GM19193 (cell line): ENCODE measurements around the gene SLC8A1.

Experiments
- POLR2A ChIP-seq: IDR thresholded peaks from 4 replicates; pipeline ENCODE4 v1.6.1; 2011; ENCODE audit not compliant: insufficient read depth, insufficient read length; ENCODE audit errors: extremely low read depth

SLC8A1 gene

DNA sequence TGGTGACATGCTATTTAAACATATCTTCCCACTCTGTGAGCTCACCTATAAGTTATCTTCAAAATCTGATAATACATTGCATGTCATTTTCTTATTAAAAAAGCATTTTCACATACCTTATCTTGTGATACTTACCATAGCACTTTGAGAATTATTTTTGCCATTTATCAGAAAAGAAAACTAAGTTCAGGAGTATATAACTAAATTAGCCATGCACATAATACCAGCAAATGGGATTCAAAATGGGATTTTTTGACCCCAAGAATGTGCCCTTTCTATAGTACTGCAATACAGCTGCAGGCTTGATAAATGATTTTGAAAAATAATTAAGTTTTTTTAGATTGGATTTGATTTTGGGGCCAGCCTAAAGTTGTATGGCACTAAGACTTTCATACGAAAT is 41.2 kb downstream of the SLC8A1 start:
- TF ChIP-seq POLR2A, result no peak

DNA sequence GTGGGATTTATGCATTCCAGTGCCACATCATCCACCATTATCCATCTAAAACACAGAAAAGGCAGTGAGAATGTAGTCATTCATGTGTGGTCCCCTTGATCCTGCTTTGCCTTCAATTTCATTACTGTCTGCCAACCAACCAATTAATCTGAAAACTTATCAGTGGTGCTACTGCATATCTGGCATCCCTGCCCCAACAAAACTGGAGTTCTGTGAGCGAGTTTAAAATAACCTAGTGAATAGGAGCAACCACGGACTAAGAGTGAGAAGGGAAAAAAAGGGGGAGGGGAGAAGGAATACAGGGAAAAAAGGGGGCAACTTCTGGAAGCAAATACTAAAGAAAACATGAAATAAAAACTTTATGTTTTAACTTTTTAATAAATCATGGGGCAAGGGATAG is 42.2 kb downstream of the SLC8A1 start:
- no peak for TF ChIP-seq POLR2A

DNA sequence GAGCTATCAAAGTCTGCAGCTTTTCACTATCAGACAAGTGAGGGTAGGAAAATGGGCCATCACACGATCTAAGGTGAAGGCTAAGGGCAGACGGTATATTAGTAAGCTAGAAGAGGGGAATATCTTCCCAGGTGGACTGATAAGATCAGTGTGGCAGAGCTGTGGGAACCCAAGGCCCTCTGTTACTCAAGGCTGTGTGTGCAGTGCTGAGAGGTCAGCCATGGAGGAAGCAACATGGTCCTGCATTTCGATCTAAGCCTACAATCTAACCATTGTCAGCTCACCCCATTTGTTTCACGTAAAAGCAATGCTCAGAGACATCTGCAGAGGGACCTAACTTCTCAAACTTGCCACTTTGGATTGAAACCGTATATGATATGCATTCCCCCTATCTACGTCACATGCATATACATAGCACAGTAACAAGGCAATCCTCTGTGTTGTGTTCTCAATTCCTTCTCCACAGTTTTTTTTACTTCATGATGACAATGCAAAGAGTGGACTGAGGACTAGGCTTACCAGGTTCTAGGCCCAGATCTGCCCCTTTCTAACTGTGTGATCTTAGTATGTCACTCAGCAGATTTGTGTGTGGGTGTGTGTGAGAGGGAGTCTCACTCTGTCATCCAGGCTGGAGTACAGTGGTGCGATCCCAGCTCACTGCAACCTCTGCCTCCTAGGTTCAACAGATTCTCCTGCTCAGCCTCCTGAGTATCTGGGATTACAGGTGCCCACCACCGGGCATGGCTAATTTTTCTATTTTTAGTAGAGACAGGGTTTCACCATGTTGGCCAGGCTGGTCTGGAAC is 45.2 kb downstream of the SLC8A1 start:
- TF ChIP-seq POLR2A, result no peak

DNA sequence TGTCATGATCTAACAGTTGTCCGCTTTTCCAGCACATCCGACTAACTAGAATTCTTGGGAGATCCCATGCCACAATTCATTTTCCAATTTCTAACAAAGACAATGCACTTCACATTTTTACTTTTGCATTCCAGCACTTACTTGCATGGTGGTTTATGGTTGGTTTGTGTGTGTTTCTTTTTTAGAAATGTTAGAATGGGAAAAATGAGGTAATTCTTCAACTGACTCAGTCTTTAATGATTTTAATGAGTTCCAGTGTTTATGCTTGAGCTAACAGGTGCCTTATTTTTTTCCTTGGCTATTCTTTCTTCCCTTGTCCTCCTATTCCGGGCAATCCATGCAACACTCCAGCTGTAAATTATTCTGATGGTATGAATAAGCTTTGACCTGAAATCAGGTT is 46.4 kb downstream of the SLC8A1 start:
- no peak for TF ChIP-seq POLR2A

DNA sequence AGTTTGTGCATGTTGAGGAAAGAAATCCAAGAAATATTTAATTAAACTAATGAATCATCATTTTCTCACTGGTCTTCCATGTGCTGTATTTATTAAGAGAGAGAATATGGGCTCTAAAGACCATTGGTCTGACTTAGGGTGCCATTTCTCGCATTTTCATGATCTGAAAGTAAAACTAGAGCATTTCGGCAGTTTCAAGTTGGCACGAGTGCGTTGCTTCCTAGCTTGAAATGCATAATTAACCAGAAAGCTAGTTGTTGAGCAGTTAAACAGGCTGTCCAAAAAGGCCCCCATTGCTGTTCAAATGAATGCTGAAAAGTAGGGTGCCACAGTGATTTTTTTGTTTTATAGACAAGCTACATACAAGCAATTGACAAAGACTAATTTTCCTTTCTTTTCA is 47.4 kb downstream of the SLC8A1 start:
- TF ChIP-seq POLR2A, result no peak

DNA sequence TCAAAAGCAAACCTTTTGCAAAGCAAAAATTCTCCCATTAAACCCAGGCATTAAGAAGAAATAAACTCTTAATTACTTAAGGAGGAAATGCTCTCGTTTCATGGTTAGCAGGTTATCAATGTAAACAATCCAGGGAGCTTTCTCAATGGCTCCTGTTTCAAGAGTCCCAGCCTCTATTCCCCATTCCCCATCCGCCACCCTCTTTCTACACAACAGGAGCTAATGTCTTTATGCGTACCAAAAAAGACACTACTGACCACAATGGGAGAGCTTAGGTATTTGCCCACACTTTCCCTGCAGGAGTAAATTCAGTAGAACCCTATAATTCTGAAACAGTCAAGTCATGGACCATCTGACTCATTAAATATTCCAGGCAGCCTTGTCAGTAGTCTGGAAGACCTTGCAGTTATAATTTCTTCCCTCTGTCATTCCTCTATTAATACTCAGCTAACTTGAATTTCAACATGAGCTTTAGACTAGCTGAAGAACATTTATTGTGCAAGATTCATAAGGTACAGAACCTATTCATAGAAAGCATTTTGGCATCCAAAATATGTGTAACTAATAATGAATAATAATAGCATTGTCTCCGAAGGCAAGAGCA is 48.6 kb downstream of the SLC8A1 start:
- TF ChIP-seq POLR2A, result no peak

DNA sequence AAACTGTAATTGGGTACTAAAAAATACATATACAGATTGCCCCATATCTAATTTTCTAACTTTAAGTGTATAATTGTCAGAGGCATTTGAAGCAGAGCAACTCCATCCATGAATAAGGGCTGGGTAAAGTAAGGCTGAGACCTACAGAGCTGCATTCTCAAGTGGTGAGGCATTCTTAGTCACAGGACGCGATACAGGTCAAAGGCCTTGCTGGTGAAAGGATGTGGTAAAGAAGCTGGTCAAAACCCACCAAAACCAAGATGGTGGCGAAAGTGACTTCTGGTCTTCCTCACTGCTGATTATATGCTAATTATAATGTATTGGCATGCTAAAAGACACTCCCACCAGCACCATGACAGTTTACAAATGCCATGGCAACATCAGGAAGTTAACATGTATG is 50.0 kb downstream of the SLC8A1 start:
- TF ChIP-seq POLR2A, result no peak

DNA sequence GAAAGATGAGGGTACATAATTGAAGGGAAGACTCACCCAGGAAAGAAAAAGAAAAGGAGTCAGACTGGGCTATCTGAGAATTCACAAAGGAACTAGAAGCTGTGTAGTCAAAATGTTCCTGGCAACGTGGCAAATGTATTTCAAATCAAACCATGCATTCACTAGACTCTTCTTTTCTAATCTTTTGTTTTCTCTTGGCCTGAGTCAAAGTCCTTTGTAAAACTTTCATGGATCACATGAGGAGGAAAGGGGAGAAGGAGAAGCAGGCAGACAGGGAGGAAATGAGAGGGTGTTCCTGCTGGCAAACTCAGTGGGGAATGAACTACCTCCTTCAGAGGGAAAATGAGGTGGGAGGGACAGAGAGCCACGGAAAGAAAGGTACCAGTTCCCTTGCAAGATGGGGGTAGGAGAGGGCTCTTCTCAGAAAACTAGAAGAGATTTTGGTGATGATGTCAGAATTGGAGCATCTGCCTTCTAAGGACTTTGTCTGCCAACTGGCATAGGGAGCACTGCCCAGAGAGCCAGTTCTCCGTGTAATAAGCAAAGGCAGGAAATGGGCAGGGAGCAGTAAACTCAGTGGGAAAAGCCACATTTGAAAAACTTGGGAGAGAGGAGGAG is 51.4 kb downstream of the SLC8A1 start:
- no peak for TF ChIP-seq POLR2A

DNA sequence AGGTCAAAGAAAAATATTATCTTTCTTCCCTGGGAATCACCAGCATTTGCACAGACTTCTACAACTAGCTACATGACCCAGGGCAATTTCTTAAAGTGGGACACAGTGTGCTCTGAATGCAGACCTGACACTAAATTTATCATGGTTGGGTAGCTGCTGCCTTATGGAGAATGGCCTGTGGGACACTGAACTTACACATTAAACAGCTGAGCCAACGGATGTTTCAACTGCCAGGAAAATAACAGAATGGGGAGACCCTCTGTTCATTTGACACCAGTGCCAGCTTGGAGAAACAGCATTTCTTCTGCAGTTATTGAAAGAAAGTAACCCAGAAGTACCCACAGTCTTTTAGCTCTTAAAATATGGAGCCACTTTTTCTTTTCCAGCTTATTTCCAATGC is 54.1 kb downstream of the SLC8A1 start:
- TF ChIP-seq POLR2A, result no peak

DNA sequence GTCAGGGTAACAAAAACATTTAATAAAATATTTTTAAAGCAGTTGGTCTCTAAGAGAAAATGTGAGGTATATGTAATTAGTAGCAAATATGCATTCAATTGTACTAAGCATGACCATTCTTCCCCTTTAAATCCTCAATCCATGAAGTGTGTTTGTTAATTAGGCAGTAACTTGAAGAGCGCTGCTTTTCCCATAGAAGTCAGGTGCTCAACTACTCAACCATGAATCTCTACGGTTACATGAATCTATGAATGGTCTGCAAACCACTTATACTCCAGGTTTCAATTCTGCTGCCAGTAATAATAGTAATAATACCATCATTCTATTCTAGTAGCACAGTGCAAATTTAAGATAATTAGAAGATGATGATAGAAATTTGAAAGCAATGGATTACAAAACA is 55.8 kb downstream of the SLC8A1 start:
- TF ChIP-seq POLR2A, result no peak

DNA sequence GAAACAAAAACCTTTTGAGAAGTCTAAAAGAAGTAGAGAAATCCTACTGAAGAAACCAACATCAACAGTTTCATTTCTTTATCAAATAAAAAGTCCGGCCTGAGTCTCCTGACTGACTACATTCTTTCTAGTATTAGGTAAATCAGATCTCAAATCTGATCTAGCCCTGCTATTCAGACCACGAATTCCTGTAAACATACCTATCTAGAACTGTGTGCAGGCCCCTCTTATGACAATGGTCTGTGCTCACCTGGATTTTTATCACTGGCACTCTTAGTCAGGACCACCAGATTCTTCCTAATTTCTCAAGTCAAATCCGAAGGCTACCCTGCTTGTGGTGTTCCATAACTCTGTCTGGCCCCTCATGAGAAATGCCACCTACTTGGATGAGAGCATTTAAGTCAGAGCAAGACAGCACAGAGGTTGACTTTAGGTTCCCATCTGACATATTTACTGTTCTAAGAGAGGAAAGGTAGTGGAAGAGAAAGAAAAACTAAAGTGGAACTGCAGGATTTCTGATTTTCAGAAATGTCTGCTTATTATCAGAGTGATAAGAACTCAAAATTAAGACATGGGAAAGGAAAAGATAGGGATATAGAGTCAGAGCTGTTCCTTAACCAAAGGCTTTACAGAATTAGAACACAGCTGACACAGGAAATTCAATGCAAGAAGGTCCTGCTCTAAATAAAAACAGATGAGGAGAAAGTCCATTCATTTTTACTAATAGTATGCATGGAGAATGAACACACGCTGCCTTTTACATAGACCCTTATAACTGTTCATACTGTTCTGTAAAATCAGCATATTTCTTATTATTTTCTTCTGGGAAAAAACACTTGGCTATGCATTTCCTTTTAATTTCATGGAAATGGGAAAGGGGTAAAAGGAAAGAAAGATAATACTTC is 56.5 kb downstream of the SLC8A1 start:
- no peak for TF ChIP-seq POLR2A

DNA sequence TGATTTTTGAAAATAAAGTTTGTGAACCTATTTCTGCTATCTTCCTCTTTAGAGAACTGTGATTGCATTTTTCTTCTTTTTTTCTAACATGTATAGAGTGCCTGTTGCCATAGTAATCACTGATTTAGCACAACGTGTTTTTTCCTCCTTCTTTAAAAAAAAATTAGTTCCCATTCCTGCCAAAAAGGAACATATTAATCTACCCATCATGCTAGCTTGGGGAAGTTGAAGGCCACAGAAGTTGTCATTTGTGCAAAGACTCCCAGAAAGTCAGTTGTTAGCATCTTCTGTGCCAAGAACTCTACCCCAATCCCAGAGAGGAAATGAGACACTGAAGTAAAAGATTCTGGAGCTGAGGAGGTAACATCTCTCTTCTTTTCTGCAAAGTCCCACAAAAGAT is 57.3 kb downstream of the SLC8A1 start:
- TF ChIP-seq POLR2A, result no peak

DNA sequence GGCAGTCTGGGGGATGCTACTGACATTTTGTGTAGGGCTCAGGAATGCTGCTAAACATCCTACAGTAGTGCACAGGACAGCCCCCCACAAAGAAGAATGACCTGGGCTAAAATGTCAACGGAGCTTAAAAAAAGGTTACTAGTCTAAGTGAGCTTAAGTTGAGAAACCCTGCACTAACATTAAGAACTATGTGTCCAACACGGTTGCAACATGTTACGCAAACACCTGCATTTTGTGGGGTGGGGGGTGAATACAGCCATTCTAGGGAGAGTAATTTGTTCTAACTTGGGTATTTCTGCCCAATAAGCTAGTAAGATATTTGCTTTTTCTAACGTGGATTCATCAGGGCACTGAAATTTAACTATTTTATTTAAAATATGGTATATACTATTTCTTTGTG is 57.9 kb downstream of the SLC8A1 start:
- TF ChIP-seq POLR2A, result no peak

DNA sequence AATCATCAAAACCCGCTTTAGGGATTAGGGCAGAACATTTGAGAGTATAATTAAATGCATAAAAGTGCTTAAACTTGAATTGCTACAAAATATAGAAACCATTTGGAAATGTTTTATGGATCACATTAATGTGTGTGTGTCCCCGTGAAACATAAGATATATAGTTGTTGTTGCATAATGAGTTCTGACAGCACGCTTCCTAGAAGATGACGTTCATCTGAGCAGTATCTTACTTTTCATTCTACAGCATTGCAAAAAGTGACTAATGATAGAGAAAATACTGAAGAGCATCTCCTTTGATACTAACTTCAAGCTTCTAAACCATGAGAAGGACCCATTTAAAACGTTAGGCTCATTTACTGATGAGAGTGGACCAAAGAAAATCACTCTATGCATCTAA is 63.7 kb downstream of the SLC8A1 start:
- no peak for TF ChIP-seq POLR2A

DNA sequence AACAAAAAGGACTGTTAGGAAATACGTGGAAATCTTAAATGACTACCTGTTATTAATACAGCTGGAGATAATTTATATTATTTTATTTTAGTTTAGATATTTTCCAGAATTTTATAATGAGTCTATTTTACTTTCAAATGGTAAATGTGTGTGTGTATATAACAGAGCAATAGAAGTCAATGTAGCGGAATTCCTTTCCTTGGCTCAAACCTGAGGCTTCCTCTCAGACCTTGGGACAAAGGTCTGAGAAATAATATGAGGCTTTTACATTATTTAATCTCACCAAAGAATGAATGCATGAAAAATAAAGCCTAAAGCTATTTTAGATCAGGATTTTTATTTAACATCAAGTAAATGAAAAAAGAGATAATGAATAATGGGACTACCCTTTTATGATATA is 65.7 kb downstream of the SLC8A1 start:
- TF ChIP-seq POLR2A, result no peak
